ENCODE results near the gene LCN9.

DNA sequence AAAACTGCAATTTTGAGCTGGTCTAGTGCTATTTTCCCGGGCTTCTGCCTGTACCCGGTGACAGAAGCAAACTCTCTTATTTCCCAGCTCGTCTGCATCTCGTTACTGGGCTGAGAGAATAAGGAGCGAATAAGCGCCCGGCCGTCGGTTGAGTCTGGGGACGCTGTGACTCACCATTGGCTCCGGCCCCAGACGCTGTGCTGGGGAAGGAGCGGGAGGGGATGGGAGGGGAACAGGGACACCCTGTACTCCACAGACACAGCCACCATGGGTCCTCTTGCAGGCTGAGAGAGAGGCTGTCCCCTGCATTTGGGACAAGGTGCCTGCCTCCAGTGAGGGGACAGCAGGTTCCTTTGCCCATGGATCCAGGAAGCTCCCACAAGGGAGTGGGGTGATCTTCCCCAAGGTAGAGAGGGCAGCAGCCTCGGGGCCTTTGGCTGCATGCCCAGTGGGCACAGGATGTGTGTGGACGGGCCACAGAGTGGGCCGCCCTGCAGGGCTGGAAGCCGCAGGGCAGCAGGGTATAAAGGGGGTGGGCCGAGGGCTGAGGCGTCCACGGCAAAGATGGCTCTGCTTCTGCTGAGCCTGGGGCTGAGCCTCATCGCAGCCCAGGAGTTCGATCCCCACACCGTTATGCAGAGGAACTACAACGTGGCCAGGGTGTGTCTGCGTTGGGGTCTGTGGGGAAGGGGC, at the start of gene LCN9:
- TF ChIP-seq POLR2A (IDR thresholded peaks at IDR 0.05; ENCODE audit: low read length) (no peak), GATA1 (IDR thresholded peaks at IDR 0.05; ENCODE audit: low read depth, low read length) (no peak)
